Retinal pigment epithelial cell (primary cell): Measurements from ENCODE around the gene DCP1A.
"Not testable (repeated sequence)": the region's sequence is repeated elsewhere in the genome, so short reads cannot be mapped to it uniquely, and the experiment has no call there.

Source experiments
- DNase-seq: peaks from one replicate; pipeline ENCODE4 v3.0.0-alpha.2; 2010; ENCODE audit warnings: low read depth
- H3K4me3 ChIP-seq: 2 replicates; pipeline ENCODE4 v1.5.1; 2011; ENCODE audit warnings: mild to moderate bottlenecking, low read length, control low read depth, moderate library complexity
- CTCF ChIP-seq: conservative IDR thresholded peaks from 2 replicates; pipeline ENCODE4 v1.5.1; 2011; ENCODE audit warnings: low read depth, low read length, control low read depth, inconsistent platforms

Gene DCP1A

GRCh38 chr3:53376679-53377078 is 29.3 kb upstream of the DCP1A start:
- TF ChIP-seq CTCF = no peak
- H3K4me3 ChIP-seq = no peak overlapping the region
- DNase-seq = no peak

- peak; percentile 18 for DNase-seq
- TF ChIP-seq CTCF = peak; percentile 89
- H3K4me3 ChIP-seq = no peak overlapping the region
Observed at GRCh38 chr3:53375019-53375418, 27.7 kb upstream of the DCP1A start.

- H3K4me3 ChIP-seq, DNase-seq: not testable (repeated sequence)
Observed at GRCh38 chr3:53370719-53371118, 23.4 kb upstream of the DCP1A start.

- H3K4me3 ChIP-seq = no peak overlapping the region
- no peak for DNase-seq
- TF ChIP-seq CTCF = no peak
Observed at GRCh38 chr3:53361852-53362251, 14.5 kb upstream of the DCP1A start.

- DNase-seq = no peak
- no peak overlapping the region for H3K4me3 ChIP-seq
- TF ChIP-seq CTCF = no peak
Observed at GRCh38 chr3:53357458-53357857, 10.1 kb upstream of the DCP1A start.

GRCh38 chr3:53354945-53355498 is 7.7 kb upstream of the DCP1A start:
- no peak for DNase-seq
- no peak for TF ChIP-seq CTCF

GRCh38 chr3:53353202-53353601 is 5.9 kb upstream of the DCP1A start:
- H3K4me3 ChIP-seq = no peak overlapping the region
- no peak for DNase-seq
- TF ChIP-seq CTCF = no peak

More at GRCh38 chr3:53354945-53355498, 7.7 kb upstream of the DCP1A start:
- H3K4me3 ChIP-seq = no peak overlapping the region

GRCh38 chr3:53350652-53351051 is 3.3 kb upstream of the DCP1A start:
- H3K4me3 ChIP-seq = no peak overlapping the region
- no peak for DNase-seq
- TF ChIP-seq CTCF = peak; percentile 32

GRCh38 chr3:53348118-53348517 is 775 bp upstream of the DCP1A start:
- peak overlapping the region; percentile 98 for H3K4me3 ChIP-seq
- DNase-seq = not testable (repeated sequence)
